ENCODE measurements around the gene MDH2.
"Not testable (repeated sequence)": the region's sequence is repeated elsewhere in the genome, so short reads cannot be mapped to it uniquely, and the experiment has no call there.

Gene MDH2

DNA sequence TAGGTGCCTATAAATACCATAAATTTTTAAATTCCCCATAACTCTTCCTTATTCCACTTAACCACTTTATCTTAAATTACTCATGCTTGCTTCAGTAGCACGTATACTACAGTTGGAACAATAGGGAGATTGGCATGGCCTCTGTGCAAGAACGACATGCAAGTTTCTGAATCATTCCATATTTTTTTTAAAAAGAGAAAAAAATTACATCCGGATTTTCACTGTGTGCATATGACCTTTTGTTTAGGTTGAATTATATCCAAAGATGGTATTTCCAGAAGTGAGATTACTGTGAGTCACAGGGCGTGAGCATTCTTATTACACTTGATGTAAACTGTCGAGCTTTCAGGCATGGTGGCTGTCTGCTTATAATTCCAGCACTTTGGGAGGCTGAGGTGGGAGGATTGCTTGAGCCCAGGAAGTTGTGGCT lies 39.5 kb downstream of the MDH2 start:
- POLR2A ChIA-PET = not testable (repeated sequence)
- whole genome bisulfite sequencing (ENCODE audit: insufficient coverage) = 76% methylated on average over 3 of the region's 5 CpGs

GRCh38 chr7:76089865-76090475 lies 42.1 kb downstream of the MDH2 start:
- Histone ChIP-seq H3K27ac (ENCODE audit: insufficient read depth in 1 of 2, low read depth in 1 of 2, low read length in 2 of 2, poor library complexity in 1 of 2, severe bottlenecking in 2 of 2) (no peak overlapping the region), H3K4me1 (ENCODE audit: control extremely low read depth in 1 of 4, control insufficient read depth in 4 of 4, insufficient read depth in 4 of 4, low read length in 3 of 4) (no peaks in the 10 kb centered on the region), H3K27me3 (replicated peaks in 2 of 5; ENCODE audit: control insufficient read depth in 4 of 5, insufficient read depth in 5 of 5, low read length in 4 of 5) (no peaks in the 10 kb centered on the region), H3K9me3 (ENCODE audit: control extremely low read depth in 1 of 5, control insufficient read depth in 4 of 5, insufficient read depth in 2 of 5, low read depth in 1 of 5, low read length in 4 of 5) (no peaks in the 10 kb centered on the region), H3K36me3 (ENCODE audit: control insufficient read depth in 4 of 4, insufficient read depth in 4 of 4, low read length in 3 of 4) (no peaks in the 10 kb centered on the region), H3K4me3 (ENCODE audit: control insufficient read depth in 1 of 7, extremely low read depth in 1 of 7, insufficient read depth in 4 of 7, low read depth in 2 of 7, low read length in 6 of 7) (no peak overlapping the region)
- ChIA-PET CTCF (no interaction called here), POLR2A (no interaction called here)
- DNase-seq = no peak
- 88% methylated on average over 7 of the region's 10 CpGs for WGBS (ENCODE audit: insufficient coverage)

More for the DNA sequence above, 39.5 kb downstream of the MDH2 start:
- not testable (repeated sequence) for DNase-seq; H3K4me1 ChIP-seq (ENCODE audit: control extremely low read depth in 1 of 4, control insufficient read depth in 4 of 4, insufficient read depth in 4 of 4, low read length in 3 of 4); H3K36me3 ChIP-seq (ENCODE audit: control insufficient read depth in 4 of 4, insufficient read depth in 4 of 4, low read length in 3 of 4); H3K27me3 ChIP-seq (replicated peaks in 2 of 5; ENCODE audit: control insufficient read depth in 4 of 5, insufficient read depth in 5 of 5, low read length in 4 of 5); H3K27ac ChIP-seq (ENCODE audit: insufficient read depth in 1 of 2, low read depth in 1 of 2, low read length in 2 of 2, poor library complexity in 1 of 2, severe bottlenecking in 2 of 2); H3K4me3 ChIP-seq (ENCODE audit: control insufficient read depth in 1 of 7, extremely low read depth in 1 of 7, insufficient read depth in 4 of 7, low read depth in 2 of 7, low read length in 6 of 7); H3K9me3 ChIP-seq (ENCODE audit: control extremely low read depth in 1 of 5, control insufficient read depth in 4 of 5, insufficient read depth in 2 of 5, low read depth in 1 of 5, low read length in 4 of 5)
- CTCF ChIA-PET = interaction anchor here (1.3 kb wide), 1 partner anchor 20 kb away, joined by 4 read pairs; no protein-coding TSS in a partner anchor

DNA sequence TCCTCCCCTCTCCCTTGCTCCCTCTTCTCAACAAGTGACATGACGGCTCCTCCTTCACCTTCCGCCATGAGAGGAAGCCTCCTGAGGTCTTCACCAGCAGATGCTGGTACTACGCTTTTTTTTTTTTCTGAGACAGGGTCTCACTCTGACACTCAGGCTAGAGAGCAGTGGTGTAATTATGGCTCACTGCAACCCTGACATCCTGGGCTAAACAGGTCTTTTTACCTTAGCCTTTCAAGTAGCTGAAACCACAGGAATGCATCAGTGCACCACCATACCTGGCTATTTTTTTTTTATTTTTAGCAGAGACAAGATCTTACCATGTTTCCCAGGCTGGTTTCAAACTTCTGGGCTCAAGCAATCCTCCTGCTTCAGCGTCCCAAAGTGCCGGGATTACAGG lies 43.6 kb downstream of the MDH2 start:
- Histone ChIP-seq H3K4me3 (ENCODE audit: control insufficient read depth in 1 of 7, extremely low read depth in 1 of 7, insufficient read depth in 4 of 7, low read depth in 2 of 7, low read length in 6 of 7) (no peak overlapping the region), H3K27me3 (replicated peaks in 2 of 5; ENCODE audit: control insufficient read depth in 4 of 5, insufficient read depth in 5 of 5, low read length in 4 of 5) (no peaks in the 10 kb centered on the region), H3K27ac (ENCODE audit: insufficient read depth in 1 of 2, low read depth in 1 of 2, low read length in 2 of 2, poor library complexity in 1 of 2, severe bottlenecking in 2 of 2) (no peak overlapping the region), H3K36me3 (ENCODE audit: control insufficient read depth in 4 of 4, insufficient read depth in 4 of 4, low read length in 3 of 4) (no peaks in the 10 kb centered on the region), H3K9me3 (ENCODE audit: control extremely low read depth in 1 of 5, control insufficient read depth in 4 of 5, insufficient read depth in 2 of 5, low read depth in 1 of 5, low read length in 4 of 5) (no peaks in the 10 kb centered on the region), H3K4me1 (ENCODE audit: control extremely low read depth in 1 of 4, control insufficient read depth in 4 of 4, insufficient read depth in 4 of 4, low read length in 3 of 4) (no peaks in the 10 kb centered on the region)
- ChIA-PET CTCF (no interaction called here), POLR2A (interaction anchor here (0.6 kb wide), 1 partner anchor 22 kb away, joined by 3 read pairs; no protein-coding TSS in a partner anchor)
- no peak for DNase-seq
- 100% methylated on average over 3 of the region's 5 CpGs for WGBS (ENCODE audit: insufficient coverage)

- H3K4me3 ChIP-seq (ENCODE audit: control insufficient read depth in 1 of 7, extremely low read depth in 1 of 7, insufficient read depth in 4 of 7, low read depth in 2 of 7, low read length in 6 of 7); DNase-seq; H3K4me1 ChIP-seq (ENCODE audit: control extremely low read depth in 1 of 4, control insufficient read depth in 4 of 4, insufficient read depth in 4 of 4, low read length in 3 of 4); H3K27me3 ChIP-seq (replicated peaks in 2 of 5; ENCODE audit: control insufficient read depth in 4 of 5, insufficient read depth in 5 of 5, low read length in 4 of 5); CTCF ChIA-PET; POLR2A ChIA-PET; H3K36me3 ChIP-seq (ENCODE audit: control insufficient read depth in 4 of 4, insufficient read depth in 4 of 4, low read length in 3 of 4); H3K9me3 ChIP-seq (ENCODE audit: control extremely low read depth in 1 of 5, control insufficient read depth in 4 of 5, insufficient read depth in 2 of 5, low read depth in 1 of 5, low read length in 4 of 5); H3K27ac ChIP-seq (ENCODE audit: insufficient read depth in 1 of 2, low read depth in 1 of 2, low read length in 2 of 2, poor library complexity in 1 of 2, severe bottlenecking in 2 of 2): not testable (repeated sequence)
- 93% methylated on average over 4 of the region's 5 CpGs for WGBS (ENCODE audit: insufficient coverage)
These were observed 45.6 kb downstream of the MDH2 start for GRCh38 chr7:76093531-76093930.

DNA sequence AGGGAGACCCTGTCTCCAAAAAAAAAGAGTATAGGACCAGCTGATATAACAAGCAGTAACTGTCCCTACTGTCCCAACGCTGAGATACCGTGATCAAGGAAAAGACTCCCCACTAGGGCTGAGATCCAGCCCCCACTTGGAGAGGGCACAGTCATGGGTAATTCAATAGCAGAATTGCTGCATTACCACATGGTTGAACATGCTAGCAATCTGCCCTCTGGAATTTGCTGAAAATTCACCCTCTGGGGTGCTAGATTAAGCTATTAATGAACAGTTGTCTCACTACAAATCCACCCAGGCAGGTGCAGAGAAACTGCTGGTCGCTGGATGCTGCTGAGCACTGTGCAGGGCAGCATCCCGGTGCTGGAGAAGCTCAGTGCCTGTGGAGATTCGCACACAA lies 46.4 kb downstream of the MDH2 start:
- H3K4me3 ChIP-seq (ENCODE audit: control insufficient read depth in 1 of 7, extremely low read depth in 1 of 7, insufficient read depth in 4 of 7, low read depth in 2 of 7, low read length in 6 of 7); H3K27ac ChIP-seq (ENCODE audit: insufficient read depth in 1 of 2, low read depth in 1 of 2, low read length in 2 of 2, poor library complexity in 1 of 2, severe bottlenecking in 2 of 2); CTCF ChIA-PET; H3K4me1 ChIP-seq (ENCODE audit: control extremely low read depth in 1 of 4, control insufficient read depth in 4 of 4, insufficient read depth in 4 of 4, low read length in 3 of 4); H3K9me3 ChIP-seq (ENCODE audit: control extremely low read depth in 1 of 5, control insufficient read depth in 4 of 5, insufficient read depth in 2 of 5, low read depth in 1 of 5, low read length in 4 of 5); H3K27me3 ChIP-seq (replicated peaks in 2 of 5; ENCODE audit: control insufficient read depth in 4 of 5, insufficient read depth in 5 of 5, low read length in 4 of 5); H3K36me3 ChIP-seq (ENCODE audit: control insufficient read depth in 4 of 4, insufficient read depth in 4 of 4, low read length in 3 of 4); POLR2A ChIA-PET; DNase-seq: not testable (repeated sequence)
- WGBS (ENCODE audit: insufficient coverage) = 89% methylated on average over 3 of the region's 5 CpGs

GRCh38 chr7:76095908-76096307 lies 48.0 kb downstream of the MDH2 start:
- WGBS (ENCODE audit: insufficient coverage) = 80% methylated on average over 1 of the region's 3 CpGs
- H3K36me3 ChIP-seq (ENCODE audit: control insufficient read depth in 4 of 4, insufficient read depth in 4 of 4, low read length in 3 of 4) = no peaks in the 10 kb centered on the region
- H3K27me3 ChIP-seq (replicated peaks in 2 of 5; ENCODE audit: control insufficient read depth in 4 of 5, insufficient read depth in 5 of 5, low read length in 4 of 5) = no peaks in the 10 kb centered on the region
- H3K27ac ChIP-seq (ENCODE audit: insufficient read depth in 1 of 2, low read depth in 1 of 2, low read length in 2 of 2, poor library complexity in 1 of 2, severe bottlenecking in 2 of 2) = no peak overlapping the region
- DNase-seq = no peak
- no peaks in the 10 kb centered on the region for H3K9me3 ChIP-seq (ENCODE audit: control extremely low read depth in 1 of 5, control insufficient read depth in 4 of 5, insufficient read depth in 2 of 5, low read depth in 1 of 5, low read length in 4 of 5)
- H3K4me3 ChIP-seq (ENCODE audit: control insufficient read depth in 1 of 7, extremely low read depth in 1 of 7, insufficient read depth in 4 of 7, low read depth in 2 of 7, low read length in 6 of 7) = no peak overlapping the region
- no peaks in the 10 kb centered on the region for H3K4me1 ChIP-seq (ENCODE audit: control extremely low read depth in 1 of 4, control insufficient read depth in 4 of 4, insufficient read depth in 4 of 4, low read length in 3 of 4)
- ChIA-PET POLR2A (no interaction called here), CTCF (no interaction called here)

DNA sequence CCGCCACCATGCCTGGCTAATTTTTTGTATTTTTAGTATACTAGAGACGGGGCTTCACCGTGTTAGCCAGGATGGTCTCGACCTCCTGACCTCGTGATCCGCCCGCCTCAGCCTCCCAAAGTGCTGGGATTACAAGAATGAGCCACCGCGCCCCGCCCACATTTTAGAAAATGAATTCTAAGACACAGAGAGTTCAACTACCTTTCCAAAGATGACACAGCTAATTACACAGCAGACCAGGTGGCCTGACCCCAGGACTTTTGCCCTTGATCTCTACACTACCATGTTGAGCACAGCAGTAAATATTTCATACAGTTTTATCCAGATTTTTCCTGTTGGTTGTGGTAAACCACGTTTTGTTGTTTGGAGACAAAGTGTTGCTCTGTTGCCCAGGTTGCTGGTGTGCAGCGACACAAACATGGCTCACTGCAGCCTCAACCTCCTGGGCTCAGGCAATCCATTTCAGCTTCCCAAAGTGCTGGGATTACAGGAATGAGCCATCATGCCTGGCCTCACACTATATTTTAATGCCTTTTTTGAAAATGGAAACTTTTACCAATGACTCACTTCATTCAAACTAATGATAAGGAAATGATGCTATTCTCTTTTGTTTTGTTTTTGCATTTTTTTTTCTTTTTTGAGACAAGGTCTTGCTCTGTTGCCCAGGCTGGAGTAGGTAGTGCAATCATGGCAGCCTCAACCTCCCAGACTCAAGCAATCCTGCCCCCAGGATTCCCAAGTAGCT lies 54.0 kb downstream of the MDH2 start:
- H3K27me3 ChIP-seq (replicated peaks in 2 of 5; ENCODE audit: control insufficient read depth in 4 of 5, insufficient read depth in 5 of 5, low read length in 4 of 5); H3K36me3 ChIP-seq (ENCODE audit: control insufficient read depth in 4 of 4, insufficient read depth in 4 of 4, low read length in 3 of 4); POLR2A ChIA-PET; CTCF ChIA-PET; H3K9me3 ChIP-seq (ENCODE audit: control extremely low read depth in 1 of 5, control insufficient read depth in 4 of 5, insufficient read depth in 2 of 5, low read depth in 1 of 5, low read length in 4 of 5); H3K4me1 ChIP-seq (ENCODE audit: control extremely low read depth in 1 of 4, control insufficient read depth in 4 of 4, insufficient read depth in 4 of 4, low read length in 3 of 4); H3K27ac ChIP-seq (ENCODE audit: insufficient read depth in 1 of 2, low read depth in 1 of 2, low read length in 2 of 2, poor library complexity in 1 of 2, severe bottlenecking in 2 of 2); H3K4me3 ChIP-seq (ENCODE audit: control insufficient read depth in 1 of 7, extremely low read depth in 1 of 7, insufficient read depth in 4 of 7, low read depth in 2 of 7, low read length in 6 of 7): not testable (repeated sequence)
- 92% methylated on average over 11 of the region's 12 CpGs for WGBS (ENCODE audit: insufficient coverage)
- DNase-seq = peak in 2 of 3 donors; percentile 56 to 67

Measured in common myeloid progenitor, CD34-positive (primary cell).